NCI-H69 (cell line): Measurements from ENCODE around the gene DEFB115.
"Not testable (repeated sequence)": the region's sequence is repeated elsewhere in the genome, so short reads cannot be mapped to it uniquely, and the experiment has no call there.

Source experiments
- DNase-seq: peaks from one replicate; lab custom pipeline; 2025; lab: John Stamatoyannopoulos, UW

Gene DEFB115

GRCh38 chr20:31257364-31257763 is at the start of gene DEFB115:
Gene DEFB115 (plus strand): TSS chr20:31257664. CDS start chr20:31257664, 0 bp downstream.
- DNase-seq, result no peak

DNA sequence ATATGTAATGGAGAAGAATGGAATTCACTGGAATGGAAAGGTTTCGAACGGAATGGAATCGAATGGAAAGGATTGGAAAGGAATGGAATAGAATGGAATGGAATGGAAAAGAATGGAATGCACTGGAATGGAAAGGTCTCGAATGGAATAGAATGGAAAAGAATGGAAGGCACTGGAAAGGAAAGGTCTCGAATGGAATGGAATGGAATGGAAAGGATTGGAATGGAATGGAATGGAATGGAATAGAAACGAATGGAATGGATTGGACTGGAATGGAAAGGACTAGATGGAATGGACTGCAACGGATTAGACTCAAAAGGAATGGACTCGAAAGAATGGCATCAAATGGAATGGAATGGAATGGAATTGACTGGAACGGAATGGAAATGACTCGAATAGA is 20.5 kb upstream of the DEFB115 start:
- no peak for DNase-seq

DNA sequence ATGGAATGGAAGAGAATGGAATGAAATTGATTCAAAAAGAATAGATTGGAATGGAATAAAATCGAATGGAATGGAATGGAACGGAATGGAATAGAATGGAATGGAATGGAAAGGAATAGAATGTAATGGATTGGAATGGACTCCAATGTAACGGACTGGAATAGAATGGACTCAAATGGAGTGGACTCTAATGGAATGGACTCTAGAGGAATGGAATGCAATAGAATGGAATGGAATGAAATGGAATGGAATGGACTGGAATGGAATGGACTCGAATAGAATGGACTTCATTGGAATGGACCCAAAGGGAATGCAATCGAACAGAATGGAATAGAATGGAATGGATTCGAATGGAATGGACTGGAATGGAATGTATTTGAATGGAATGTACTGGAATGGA is 19.7 kb upstream of the DEFB115 start:
- DNase-seq, result no peak

DNA sequence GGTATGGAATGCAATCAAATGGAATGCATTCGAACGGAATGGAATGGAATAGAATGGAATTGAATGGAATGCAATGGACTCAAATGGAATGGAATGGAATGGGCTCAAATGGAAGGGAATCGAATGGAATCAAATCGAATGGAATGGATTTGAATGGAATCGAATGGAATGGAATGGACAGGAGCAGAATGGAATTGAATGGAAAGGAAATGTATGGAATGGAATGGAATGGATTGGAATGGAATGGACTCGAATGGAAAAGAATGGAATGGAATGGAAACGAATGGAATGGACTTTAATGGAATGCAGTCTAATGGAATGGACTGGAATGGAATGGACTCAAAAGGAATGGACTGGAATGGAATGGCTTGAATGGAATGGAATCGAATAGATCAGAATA is 18.3 kb upstream of the DEFB115 start:
- no peak for DNase-seq

- DNase-seq, result no peak
Observed at GRCh38 chr20:31256959-31257358, 505 bp upstream of the DEFB115 start.

GRCh38 chr20:31260326-31260932 is 3.0 kb downstream of the DEFB115 start:
- DNase-seq, result peak; percentile 14

DNA sequence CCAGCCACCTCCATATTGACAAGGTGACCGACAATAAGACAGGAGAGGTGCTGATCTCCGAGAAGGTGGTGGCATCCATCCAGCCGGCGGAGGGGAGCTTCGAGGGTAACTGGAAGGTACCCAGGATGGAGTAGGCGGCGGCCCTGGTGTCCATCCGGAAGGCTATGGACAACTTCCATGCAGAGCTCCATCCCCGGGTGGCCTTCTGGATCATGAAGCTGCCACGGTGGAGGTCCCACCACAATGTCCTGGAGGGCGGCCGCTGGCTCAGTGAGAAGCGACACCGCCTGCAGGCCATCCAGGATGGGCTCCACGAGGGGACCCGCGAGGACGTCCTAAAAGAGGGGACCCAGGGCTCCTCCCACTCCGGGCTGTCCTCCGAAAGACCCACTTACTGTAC is 17.0 kb downstream of the DEFB115 start:
- DNase-seq, result no peak

GRCh38 chr20:31278178-31278577 is 20.7 kb downstream of the DEFB115 start:
- no peak for DNase-seq

GRCh38 chr20:31284964-31285363 is 27.5 kb downstream of the DEFB115 start:
- DNase-seq, result not testable (repeated sequence)

DNA sequence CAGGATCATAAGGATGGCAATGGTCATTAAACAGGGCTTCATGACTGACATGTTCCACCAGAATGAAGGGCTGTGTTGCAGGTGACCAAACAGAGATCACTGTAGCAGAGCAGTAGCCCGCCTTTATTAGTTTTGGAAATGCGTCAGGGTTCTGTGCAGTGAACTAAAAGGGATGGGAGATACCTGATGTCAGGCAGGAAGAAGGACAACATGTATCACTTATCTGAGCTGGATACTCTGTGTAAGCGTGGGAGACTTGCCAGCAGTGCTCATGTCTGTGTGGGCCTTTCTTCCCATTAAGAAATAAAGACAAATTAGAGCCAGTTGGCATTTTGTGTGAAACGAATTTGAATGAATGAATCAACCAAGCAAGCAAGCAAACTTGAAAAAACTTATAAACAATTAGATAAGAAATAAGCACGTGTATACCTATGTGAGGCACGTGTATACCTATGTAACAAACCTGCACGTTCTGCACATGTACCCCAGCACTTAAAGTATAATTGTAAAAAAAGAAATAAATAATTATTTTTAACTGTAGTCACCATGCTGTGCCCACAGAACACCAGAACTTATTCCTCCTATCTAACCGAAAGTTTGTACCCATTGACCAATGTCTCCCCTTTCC is 51.2 kb downstream of the DEFB115 start, which contains the start of gene DEFB116:
Gene DEFB116 (minus strand): TSS at position 51 of the 628 bp plus-strand sequence. CDS start 0 bp downstream, at position 51.
- DNase-seq, result no peak
